ENCODE data around the gene NTRK3.

NTRK3 gene

DNA sequence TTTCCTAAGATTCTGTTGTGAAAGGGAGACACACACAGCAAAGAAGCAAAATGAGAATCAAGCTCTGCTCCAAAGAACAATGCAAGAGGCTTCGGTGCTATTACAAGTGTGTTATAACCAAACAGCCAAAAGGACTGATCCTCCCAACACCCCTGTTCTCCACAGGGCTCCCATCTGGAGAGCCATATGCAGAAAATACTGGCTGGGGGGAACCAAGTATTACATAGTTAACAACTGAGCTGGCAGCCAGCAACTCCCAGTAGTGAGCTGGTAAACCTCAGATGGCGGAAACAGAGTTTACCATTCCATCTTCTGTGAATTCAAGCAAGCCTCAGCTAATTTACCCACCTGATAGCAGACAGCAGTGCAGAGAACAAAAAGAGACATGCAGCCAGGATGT lies 156.4 kb downstream of the NTRK3 start:
- Histone ChIP-seq H3K79me2 (ENCODE audit: control insufficient read depth, low read length) (no peaks in the 10 kb centered on the region), H3F3A (ENCODE audit: control insufficient read depth, insufficient read depth) (no peaks in the 10 kb centered on the region), H3K9me3 (ENCODE audit: control insufficient read depth, insufficient read depth, low read length) (no peaks in the 10 kb centered on the region), H3K4me2 (ENCODE audit: low read length) (no peak overlapping the region), H3K4me3 (ENCODE audit: low read length) (no peak overlapping the region), H4K20me1 (ENCODE audit: control insufficient read depth, insufficient read depth, low read depth, low read length) (no peaks in the 10 kb centered on the region), H3K9me2 (replicated peaks; ENCODE audit: control insufficient read depth, low read length) (no peaks in the 10 kb centered on the region), H3K27ac (ENCODE audit: low read depth, low read length) (no peak overlapping the region), H3K27me3 (ENCODE audit: control insufficient read depth, low read length) (no peaks in the 10 kb centered on the region), H3K36me3 (ENCODE audit: control insufficient read depth, low read length) (no peaks in the 10 kb centered on the region), H3K4me1 (ENCODE audit: control insufficient read depth, low read length) (no peaks in the 10 kb centered on the region)
- TF ChIP-seq EZH2phosphoT487 (IDR thresholded peaks at IDR 0.05; ENCODE audit: borderline replicate concordance, low read length): no peak
- TF ChIP-seq, protein P1, sequence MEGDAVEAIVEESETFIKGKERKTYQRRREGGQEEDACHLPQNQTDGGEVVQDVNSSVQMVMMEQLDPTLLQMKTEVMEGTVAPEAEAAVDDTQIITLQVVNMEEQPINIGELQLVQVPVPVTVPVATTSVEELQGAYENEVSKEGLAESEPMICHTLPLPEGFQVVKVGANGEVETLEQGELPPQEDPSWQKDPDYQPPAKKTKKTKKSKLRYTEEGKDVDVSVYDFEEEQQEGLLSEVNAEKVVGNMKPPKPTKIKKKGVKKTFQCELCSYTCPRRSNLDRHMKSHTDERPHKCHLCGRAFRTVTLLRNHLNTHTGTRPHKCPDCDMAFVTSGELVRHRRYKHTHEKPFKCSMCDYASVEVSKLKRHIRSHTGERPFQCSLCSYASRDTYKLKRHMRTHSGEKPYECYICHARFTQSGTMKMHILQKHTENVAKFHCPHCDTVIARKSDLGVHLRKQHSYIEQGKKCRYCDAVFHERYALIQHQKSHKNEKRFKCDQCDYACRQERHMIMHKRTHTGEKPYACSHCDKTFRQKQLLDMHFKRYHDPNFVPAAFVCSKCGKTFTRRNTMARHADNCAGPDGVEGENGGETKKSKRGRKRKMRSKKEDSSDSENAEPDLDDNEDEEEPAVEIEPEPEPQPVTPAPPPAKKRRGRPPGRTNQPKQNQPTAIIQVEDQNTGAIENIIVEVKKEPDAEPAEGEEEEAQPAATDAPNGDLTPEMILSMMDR (IDR thresholded peaks at IDR 0.05; ENCODE audit: low read depth, low read length, poor library complexity, severe bottlenecking): no peak

DNA sequence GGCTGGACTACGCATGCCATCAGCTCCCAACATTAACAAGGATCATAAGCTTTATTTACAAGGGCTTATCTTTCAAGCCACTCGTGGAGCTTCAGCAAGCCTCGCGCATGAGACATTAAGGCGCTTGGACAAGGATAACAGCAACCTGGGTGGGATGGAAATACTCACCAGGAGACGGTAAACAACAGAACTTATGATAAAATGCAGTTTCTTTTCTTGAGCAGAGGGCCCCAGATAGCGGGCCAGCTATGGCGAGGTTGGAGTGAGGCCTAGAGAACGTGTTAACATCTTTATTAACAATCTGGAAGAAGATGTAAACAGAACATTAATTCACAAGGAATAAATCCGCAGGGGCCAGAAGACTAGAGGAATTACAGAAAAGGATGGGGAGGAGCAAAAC lies 158.2 kb downstream of the NTRK3 start:
- H3K79me2 ChIP-seq (ENCODE audit: control insufficient read depth, low read length): no peaks in the 10 kb centered on the region
- no peak overlapping the region for H3K4me3 ChIP-seq (ENCODE audit: low read length)
- no peaks in the 10 kb centered on the region for H3F3A ChIP-seq (ENCODE audit: control insufficient read depth, insufficient read depth)
- no peaks in the 10 kb centered on the region for H4K20me1 ChIP-seq (ENCODE audit: control insufficient read depth, insufficient read depth, low read depth, low read length)
- no peak overlapping the region for H3K4me2 ChIP-seq (ENCODE audit: low read length)
- no peak overlapping the region for H3K27ac ChIP-seq (ENCODE audit: low read depth, low read length)
- no peaks in the 10 kb centered on the region for H3K9me2 ChIP-seq (replicated peaks; ENCODE audit: control insufficient read depth, low read length)
- no peaks in the 10 kb centered on the region for H3K36me3 ChIP-seq (ENCODE audit: control insufficient read depth, low read length)
- H3K27me3 ChIP-seq (ENCODE audit: control insufficient read depth, low read length): no peaks in the 10 kb centered on the region
- no peaks in the 10 kb centered on the region for H3K4me1 ChIP-seq (ENCODE audit: control insufficient read depth, low read length)
- H3K9me3 ChIP-seq (ENCODE audit: control insufficient read depth, insufficient read depth, low read length): no peaks in the 10 kb centered on the region
- no peak for TF ChIP-seq EZH2phosphoT487 (IDR thresholded peaks at IDR 0.05; ENCODE audit: borderline replicate concordance, low read length)
- TF ChIP-seq, protein P1 (IDR thresholded peaks at IDR 0.05; ENCODE audit: low read depth, low read length, poor library complexity, severe bottlenecking): no peak

- H3K79me2 ChIP-seq (ENCODE audit: control insufficient read depth, low read length): no peaks in the 10 kb centered on the region
- no peaks in the 10 kb centered on the region for H3K27me3 ChIP-seq (ENCODE audit: control insufficient read depth, low read length)
- no peak overlapping the region for H3K4me2 ChIP-seq (ENCODE audit: low read length)
- H3K27ac ChIP-seq (ENCODE audit: low read depth, low read length): no peak overlapping the region
- no peaks in the 10 kb centered on the region for H3K9me3 ChIP-seq (ENCODE audit: control insufficient read depth, insufficient read depth, low read length)
- no peak for TF ChIP-seq EZH2phosphoT487 (IDR thresholded peaks at IDR 0.05; ENCODE audit: borderline replicate concordance, low read length)
- TF ChIP-seq, protein P1 (IDR thresholded peaks at IDR 0.05; ENCODE audit: low read depth, low read length, poor library complexity, severe bottlenecking): no peak
- no peaks in the 10 kb centered on the region for H4K20me1 ChIP-seq (ENCODE audit: control insufficient read depth, insufficient read depth, low read depth, low read length)
- no peak overlapping the region for H3K4me3 ChIP-seq (ENCODE audit: low read length)
- H3K36me3 ChIP-seq (ENCODE audit: control insufficient read depth, low read length): no peaks in the 10 kb centered on the region
- H3K4me1 ChIP-seq (ENCODE audit: control insufficient read depth, low read length): no peaks in the 10 kb centered on the region
- H3F3A ChIP-seq (ENCODE audit: control insufficient read depth, insufficient read depth): no peaks in the 10 kb centered on the region
- H3K9me2 ChIP-seq (replicated peaks; ENCODE audit: control insufficient read depth, low read length): no peaks in the 10 kb centered on the region
These were observed 165.0 kb downstream of the NTRK3 start for GRCh38 chr15:88091444-88092016.
